PFSK-1 (cell line): ENCODE measurements around the gene HDDC3.

Experiments used
- FOXP2 ChIP-seq: optimal IDR thresholded peaks from 2 replicates; pipeline ENCODE3; 2011; ENCODE audit warnings: borderline replicate concordance, control low read depth, inconsistent platforms; ENCODE audit not compliant: insufficient read depth; ENCODE audit errors: extremely low read length, extremely low read depth
- POLR2AphosphoS5 ChIP-seq: IDR thresholded peaks from 2 replicates; pipeline ENCODE4 v1.6.1; 2012; ENCODE audit warnings: low read depth, mild to moderate bottlenecking, control low read depth, low read length, moderate library complexity
- SIN3A ChIP-seq: IDR thresholded peaks from 2 replicates; pipeline ENCODE4 v1.6.1; 2012; ENCODE audit warnings: mild to moderate bottlenecking, low read length, moderate library complexity, borderline replicate concordance; ENCODE audit not compliant: insufficient read depth
- TAF1 ChIP-seq: IDR thresholded peaks from 2 replicates; pipeline ENCODE4 v1.6.1; 2012; ENCODE audit warnings: low read length, control low read depth, borderline replicate concordance; ENCODE audit not compliant: insufficient read depth
- TF ChIP-seq, protein P1 (sequence below), 2 experiments: IDR thresholded peaks; 2 replicates each; pipeline versions ENCODE4 v1.6.1 to v1.8.0; 2011 to 2012; ENCODE audit warnings: low read depth in 2 of 2, low read length in 2 of 2, control low read depth in 1 of 2, inconsistent platforms in 1 of 2, mild to moderate bottlenecking in 1 of 2, moderate library complexity in 1 of 2; ENCODE audit not compliant: insufficient read depth in 1 of 2

The HDDC3 gene

DNA sequence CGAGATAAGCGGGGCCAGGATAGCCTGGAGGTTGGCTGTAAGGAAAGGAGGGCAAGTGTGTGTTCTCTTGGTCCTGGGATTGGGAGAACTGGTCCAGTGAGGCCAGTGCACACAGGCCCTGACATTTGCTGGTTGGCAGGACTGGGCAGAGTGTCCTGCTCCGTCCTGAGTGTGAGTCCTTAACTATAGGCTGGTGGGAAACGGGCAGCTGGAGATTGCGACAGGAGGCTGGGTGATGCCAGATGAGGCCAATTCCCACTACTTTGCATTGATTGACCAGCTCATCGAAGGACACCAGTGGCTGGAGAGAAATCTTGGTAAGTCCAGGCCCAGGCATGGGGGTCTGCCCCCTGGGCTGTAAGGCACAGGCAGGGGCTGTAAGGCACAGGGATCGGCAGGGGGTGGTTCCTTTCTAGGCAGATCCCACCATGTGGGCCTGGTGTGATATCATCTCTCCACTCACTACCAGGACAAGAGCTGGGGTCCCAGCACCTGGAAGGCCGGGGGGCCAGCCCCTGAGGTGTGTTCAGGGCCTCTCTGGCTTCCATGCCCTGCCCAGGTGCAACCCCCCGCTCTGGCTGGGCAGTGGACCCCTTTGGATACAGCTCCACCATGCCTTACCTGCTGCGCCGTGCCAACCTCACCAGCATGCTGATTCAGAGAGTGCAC, 26.0 kb downstream of the HDDC3 start:
- TF ChIP-seq SIN3A = no peak
- TF ChIP-seq POLR2AphosphoS5 = no peak
- no peak for TF ChIP-seq TAF1
- TF ChIP-seq, protein P1, sequence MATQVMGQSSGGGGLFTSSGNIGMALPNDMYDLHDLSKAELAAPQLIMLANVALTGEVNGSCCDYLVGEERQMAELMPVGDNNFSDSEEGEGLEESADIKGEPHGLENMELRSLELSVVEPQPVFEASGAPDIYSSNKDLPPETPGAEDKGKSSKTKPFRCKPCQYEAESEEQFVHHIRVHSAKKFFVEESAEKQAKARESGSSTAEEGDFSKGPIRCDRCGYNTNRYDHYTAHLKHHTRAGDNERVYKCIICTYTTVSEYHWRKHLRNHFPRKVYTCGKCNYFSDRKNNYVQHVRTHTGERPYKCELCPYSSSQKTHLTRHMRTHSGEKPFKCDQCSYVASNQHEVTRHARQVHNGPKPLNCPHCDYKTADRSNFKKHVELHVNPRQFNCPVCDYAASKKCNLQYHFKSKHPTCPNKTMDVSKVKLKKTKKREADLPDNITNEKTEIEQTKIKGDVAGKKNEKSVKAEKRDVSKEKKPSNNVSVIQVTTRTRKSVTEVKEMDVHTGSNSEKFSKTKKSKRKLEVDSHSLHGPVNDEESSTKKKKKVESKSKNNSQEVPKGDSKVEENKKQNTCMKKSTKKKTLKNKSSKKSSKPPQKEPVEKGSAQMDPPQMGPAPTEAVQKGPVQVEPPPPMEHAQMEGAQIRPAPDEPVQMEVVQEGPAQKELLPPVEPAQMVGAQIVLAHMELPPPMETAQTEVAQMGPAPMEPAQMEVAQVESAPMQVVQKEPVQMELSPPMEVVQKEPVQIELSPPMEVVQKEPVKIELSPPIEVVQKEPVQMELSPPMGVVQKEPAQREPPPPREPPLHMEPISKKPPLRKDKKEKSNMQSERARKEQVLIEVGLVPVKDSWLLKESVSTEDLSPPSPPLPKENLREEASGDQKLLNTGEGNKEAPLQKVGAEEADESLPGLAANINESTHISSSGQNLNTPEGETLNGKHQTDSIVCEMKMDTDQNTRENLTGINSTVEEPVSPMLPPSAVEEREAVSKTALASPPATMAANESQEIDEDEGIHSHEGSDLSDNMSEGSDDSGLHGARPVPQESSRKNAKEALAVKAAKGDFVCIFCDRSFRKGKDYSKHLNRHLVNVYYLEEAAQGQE (IDR thresholded peaks at IDR 0.05; ENCODE audit: insufficient read depth in 1 of 2, low read depth in 2 of 2, low read length in 2 of 2) = no peak
- TF ChIP-seq FOXP2 = no peak

DNA sequence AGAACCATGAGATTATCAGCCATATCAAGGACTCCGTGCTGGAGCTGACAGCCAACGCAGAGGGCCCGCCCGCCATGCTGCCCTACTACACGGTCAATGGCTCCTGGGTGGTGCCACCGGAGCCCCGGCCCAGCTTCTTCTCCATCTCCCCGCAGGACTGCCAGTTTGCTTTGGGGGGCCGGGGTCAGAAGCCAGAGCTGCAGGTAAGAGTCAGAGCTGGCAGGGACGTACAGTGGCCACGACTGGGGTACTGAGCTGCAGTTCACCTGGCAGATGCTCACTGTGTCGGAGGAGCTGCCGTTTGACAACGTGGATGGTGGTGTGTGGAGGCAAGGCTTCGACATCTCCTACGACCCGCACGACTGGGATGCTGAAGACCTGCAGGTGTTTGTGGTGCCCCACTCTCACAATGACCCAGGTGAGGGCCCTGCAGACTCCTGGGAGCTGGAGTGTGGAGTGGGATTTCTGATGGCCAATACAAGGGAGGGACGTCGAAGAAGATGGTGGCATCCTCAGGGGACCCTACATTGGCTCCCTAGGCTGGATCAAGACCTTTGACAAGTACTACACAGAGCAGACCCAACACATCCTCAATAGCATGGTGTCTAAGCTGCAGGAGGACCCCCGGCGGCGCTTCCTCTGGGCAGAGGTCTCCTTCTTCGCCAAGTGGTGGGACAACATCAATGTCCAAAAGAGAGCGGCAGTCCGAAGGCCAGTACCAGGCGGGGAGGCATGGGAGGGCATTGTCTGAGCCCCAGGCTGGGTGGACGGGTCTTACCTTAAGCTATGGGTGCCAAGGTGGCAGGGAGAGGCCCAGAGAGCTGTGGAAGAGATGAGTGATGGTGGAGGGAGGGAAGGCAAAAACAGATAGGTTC, 26.8 kb downstream of the HDDC3 start:
- TF ChIP-seq SIN3A (no peak), POLR2AphosphoS5 (no peak), FOXP2 (no peak), TAF1 (no peak)
- TF ChIP-seq, protein P1 (IDR thresholded peaks at IDR 0.05; ENCODE audit: insufficient read depth in 1 of 2, low read depth in 2 of 2, low read length in 2 of 2) = no peak

DNA sequence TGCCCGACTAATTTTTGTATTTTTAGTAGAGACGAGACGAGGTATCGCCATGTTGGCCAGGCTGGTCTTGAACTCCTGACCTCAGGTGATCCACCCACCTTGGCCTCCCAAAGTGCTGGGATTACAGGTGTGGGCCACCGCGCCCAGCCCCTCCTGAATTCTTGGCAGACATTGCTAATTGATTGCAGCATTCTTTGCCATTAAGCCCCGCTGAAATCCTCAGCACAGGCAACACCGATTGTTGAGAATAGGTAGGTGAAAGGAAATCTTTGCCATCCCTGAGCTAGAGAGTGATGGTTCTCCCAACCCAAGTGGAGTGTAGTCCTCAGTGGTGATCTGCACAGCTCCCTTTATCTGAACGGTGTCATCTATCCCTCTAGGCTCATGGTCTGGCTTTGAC, 27.6 kb downstream of the HDDC3 start:
- TF ChIP-seq SIN3A (no peak), FOXP2 (no peak)
- TF ChIP-seq, protein P1 (IDR thresholded peaks at IDR 0.05; ENCODE audit: insufficient read depth in 1 of 2, low read depth in 2 of 2, low read length in 2 of 2) = no peak

DNA sequence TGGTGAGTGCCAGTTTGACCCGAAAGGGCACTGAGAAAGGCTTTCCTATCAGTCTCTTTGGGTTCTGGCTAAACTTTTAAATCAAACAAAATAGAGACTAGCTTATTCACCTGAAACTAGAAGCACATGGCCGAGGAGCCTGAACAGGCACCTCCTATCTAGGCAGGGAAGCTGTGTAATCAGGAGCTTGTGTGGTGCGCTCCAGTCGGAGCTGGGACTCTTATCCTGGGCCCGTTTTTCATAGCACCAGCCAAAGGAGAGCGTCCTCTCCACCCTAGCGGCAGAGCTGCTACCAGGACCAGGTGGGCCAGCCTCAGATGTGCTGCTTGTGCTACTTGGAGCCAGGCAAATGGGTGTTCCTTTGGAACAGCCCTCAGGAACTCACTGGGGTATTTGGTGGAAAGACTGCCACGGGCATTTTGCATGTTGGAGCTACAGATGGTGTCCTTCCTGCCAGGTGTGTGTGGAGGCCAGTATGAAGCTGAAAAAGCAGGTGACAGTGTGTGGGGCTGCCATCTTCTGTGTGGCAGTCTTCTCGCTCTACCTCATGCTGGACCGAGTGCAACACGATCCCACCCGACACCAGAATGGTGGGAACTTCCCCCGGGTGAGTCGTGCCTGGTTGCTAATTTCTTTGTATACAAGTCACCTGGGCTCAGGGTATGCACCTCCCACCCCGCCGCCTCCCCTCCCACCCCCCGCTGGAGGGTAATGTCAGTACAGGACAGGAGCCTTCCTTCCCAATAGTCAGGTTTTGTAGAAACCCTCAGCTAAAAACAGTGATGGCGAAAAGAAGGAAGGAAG, 28.4 kb downstream of the HDDC3 start:
- TF ChIP-seq TAF1 (no peak), SIN3A (no peak), FOXP2 (no peak), POLR2AphosphoS5 (no peak)
- TF ChIP-seq, protein P1 (IDR thresholded peaks at IDR 0.05; ENCODE audit: insufficient read depth in 1 of 2, low read depth in 2 of 2, low read length in 2 of 2) = no peak
